ENCODE data around the gene STK17B.

The STK17B gene

GRCh38 chr2:196167666-196168065 is 3.7 kb downstream of the STK17B start:
- Histone ChIP-seq H3K4me2 (ENCODE audit: low read length) (peak overlapping the region; percentile 92), H3K9me3 (ENCODE audit: control insufficient read depth, insufficient read depth, low read length) (no peaks in the 10 kb centered on the region), H3K4me1 (ENCODE audit: control insufficient read depth, low read length) (peaks cover 59% of the 10 kb centered on the region), H3K79me2 (ENCODE audit: control insufficient read depth, low read length) (peaks cover 98% of the 10 kb centered on the region), H3K36me3 (ENCODE audit: control insufficient read depth, low read length) (peaks cover 91% of the 10 kb centered on the region), H3K27me3 (ENCODE audit: control insufficient read depth, low read length) (no peaks in the 10 kb centered on the region), H4K20me1 (ENCODE audit: control insufficient read depth, insufficient read depth, low read depth, low read length) (peaks cover 29% of the 10 kb centered on the region), H3K27ac (ENCODE audit: low read depth, low read length) (peak overlapping the region; percentile 84), H3K9me2 (replicated peaks; ENCODE audit: control insufficient read depth, low read length) (no peaks in the 10 kb centered on the region), H3F3A (ENCODE audit: control insufficient read depth, insufficient read depth) (peaks cover 49% of the 10 kb centered on the region), H3K4me3 (ENCODE audit: low read length) (peak overlapping the region; percentile 76)
- TF ChIP-seq CTCF (IDR thresholded peaks at IDR 0.05; ENCODE audit: low read depth, low read length, poor library complexity, severe bottlenecking) (no peak), EZH2phosphoT487 (IDR thresholded peaks at IDR 0.05; ENCODE audit: borderline replicate concordance, low read length) (no peak)

GRCh38 chr2:196166876-196167275 is 4.5 kb downstream of the STK17B start:
- Histone ChIP-seq H4K20me1 (ENCODE audit: control insufficient read depth, insufficient read depth, low read depth, low read length) (peaks cover 32% of the 10 kb centered on the region), H3K79me2 (ENCODE audit: control insufficient read depth, low read length) (peaks cover 98% of the 10 kb centered on the region), H3K9me2 (replicated peaks; ENCODE audit: control insufficient read depth, low read length) (no peaks in the 10 kb centered on the region), H3K9me3 (ENCODE audit: control insufficient read depth, insufficient read depth, low read length) (no peaks in the 10 kb centered on the region), H3K4me2 (ENCODE audit: low read length) (peak overlapping the region; percentile 92), H3K4me3 (ENCODE audit: low read length) (peak overlapping the region; percentile 76), H3K27ac (ENCODE audit: low read depth, low read length) (peak overlapping the region; percentile 84), H3K4me1 (ENCODE audit: control insufficient read depth, low read length) (peaks cover 60% of the 10 kb centered on the region), H3K36me3 (ENCODE audit: control insufficient read depth, low read length) (peaks cover 91% of the 10 kb centered on the region), H3K27me3 (ENCODE audit: control insufficient read depth, low read length) (no peaks in the 10 kb centered on the region), H3F3A (ENCODE audit: control insufficient read depth, insufficient read depth) (peaks cover 56% of the 10 kb centered on the region)
- TF ChIP-seq EZH2phosphoT487 (IDR thresholded peaks at IDR 0.05; ENCODE audit: borderline replicate concordance, low read length) (no peak), CTCF (IDR thresholded peaks at IDR 0.05; ENCODE audit: low read depth, low read length, poor library complexity, severe bottlenecking) (no peak)

GRCh38 chr2:196165016-196165415 is 6.4 kb downstream of the STK17B start:
- peaks cover 71% of the 10 kb centered on the region for H3F3A ChIP-seq (ENCODE audit: control insufficient read depth, insufficient read depth)
- H3K4me2 ChIP-seq (ENCODE audit: low read length): peak overlapping the region; percentile 92
- peak overlapping the region; percentile 76 for H3K4me3 ChIP-seq (ENCODE audit: low read length)
- no peaks in the 10 kb centered on the region for H3K9me2 ChIP-seq (replicated peaks; ENCODE audit: control insufficient read depth, low read length)
- no peaks in the 10 kb centered on the region for H3K9me3 ChIP-seq (ENCODE audit: control insufficient read depth, insufficient read depth, low read length)
- H4K20me1 ChIP-seq (ENCODE audit: control insufficient read depth, insufficient read depth, low read depth, low read length): peaks cover 27% of the 10 kb centered on the region
- peak overlapping the region; percentile 84 for H3K27ac ChIP-seq (ENCODE audit: low read depth, low read length)
- TF ChIP-seq EZH2phosphoT487 (IDR thresholded peaks at IDR 0.05; ENCODE audit: borderline replicate concordance, low read length) (no peak), CTCF (IDR thresholded peaks at IDR 0.05; ENCODE audit: low read depth, low read length, poor library complexity, severe bottlenecking) (no peak)
- peaks cover 78% of the 10 kb centered on the region for H3K4me1 ChIP-seq (ENCODE audit: control insufficient read depth, low read length)
- H3K36me3 ChIP-seq (ENCODE audit: control insufficient read depth, low read length): peaks cover 90% of the 10 kb centered on the region
- no peaks in the 10 kb centered on the region for H3K27me3 ChIP-seq (ENCODE audit: control insufficient read depth, low read length)
- peaks cover 98% of the 10 kb centered on the region for H3K79me2 ChIP-seq (ENCODE audit: control insufficient read depth, low read length)
